Panc1 (cell line): ENCODE results near the gene KCNIP4. TPM values are rescaled to one million over a fixed set of nuclear protein-coding genes. Genes with fewer than 3 reads are reported as not detected.

Experiments
- ATAC-seq: fragments of 200-7000 bp; cut with Tn5 transposase; 2 replicates; pipeline ENCODE4 v1.9.1; 2020; ENCODE audit warnings: mild to moderate bottlenecking, moderate library complexity
- BruUV-seq: library from RNA; stranded (reverse); fragments of 400-500 nt; replicated peaks from 2 replicates; lab custom pipeline; 2021; lab: Mats Ljungman, UMichigan
- CTCF ChIA-PET: fragments of 300-600 bp; sonication (Branson Sonifier 250); formaldehyde crosslinking; loops from one replicate; lab custom pipeline; 2022; ENCODE audit warnings: antibody characterized with exemption; lab: Charles Lee
- POLR2A ChIA-PET: fragments of 300-600 bp; sonication (Branson Sonifier 250); formaldehyde crosslinking; loops from one replicate; lab custom pipeline; 2022; ENCODE audit warnings: antibody characterized with exemption; lab: Charles Lee
- DNase-seq: peaks from one replicate; pipeline ENCODE4 v3.0.0-alpha.2; 2010; ENCODE audit warnings: low read depth, low spot score
- H3K27ac ChIP-seq: 2 replicates; pipeline ENCODE4 v1.5.1; 2011; ENCODE audit warnings: mild to moderate bottlenecking, low read length, inconsistent platforms
- H3K27me3 ChIP-seq: fragments of 200-500 bp; sonication (Bioruptor generic); 2 replicates; pipeline ENCODE4 v1.6.0; 2014; ENCODE audit warnings: low read length, inconsistent platforms; ENCODE audit not compliant: control insufficient read depth, insufficient read depth
- H3K36me3 ChIP-seq: fragments of 200-500 bp; sonication (Bioruptor generic); 2 replicates; pipeline ENCODE4 v1.5.1; 2014; ENCODE audit warnings: inconsistent platforms, mild to moderate bottlenecking, low read length, moderate library complexity; ENCODE audit not compliant: control insufficient read depth, insufficient read depth
- H3K4me1 ChIP-seq: 2 replicates; pipeline ENCODE4 v1.5.1; 2011; ENCODE audit warnings: inconsistent platforms, mild to moderate bottlenecking, low read length, moderate library complexity; ENCODE audit not compliant: control insufficient read depth, insufficient read depth
- H3K4me3 ChIP-seq, 2 experiments: 2 replicates each; pipeline ENCODE4 v1.5.1; 2011 to 2012; ENCODE audit warnings: low read depth in 2 of 2, low read length in 2 of 2, mild to moderate bottlenecking in 2 of 2, inconsistent platforms in 1 of 2, moderate library complexity in 1 of 2
- H3K9me3 ChIP-seq: fragments of 200-500 bp; sonication (Bioruptor generic); 2 replicates; pipeline ENCODE4 v1.5.1; 2014; ENCODE audit warnings: low read depth, mild to moderate bottlenecking, inconsistent platforms, low read length, moderate library complexity; ENCODE audit not compliant: control insufficient read depth, insufficient read depth
- CTCF ChIP-seq: fragments of 450-650 bp; IDR thresholded peaks from 2 replicates; pipeline ENCODE4 v1.5.1; 2017; ENCODE audit warnings: mild to moderate bottlenecking
- POLR2AphosphoS5 ChIP-seq: IDR thresholded peaks from 2 replicates; pipeline ENCODE4 v1.6.1; 2012; ENCODE audit warnings: mild to moderate bottlenecking, low read depth, low read length, moderate library complexity
- REST ChIP-seq, 2 experiments: IDR thresholded peaks; 2 replicates each; pipeline ENCODE4 v1.6.1; 2011 to 2012; ENCODE audit warnings: low read depth in 2 of 2, control low read depth in 1 of 2, low read length in 1 of 2, mild to moderate bottlenecking in 1 of 2, moderate library complexity in 1 of 2; ENCODE audit not compliant: insufficient read depth in 1 of 2
- SIN3A ChIP-seq: IDR thresholded peaks from 2 replicates; pipeline ENCODE4 v1.6.1; 2012; ENCODE audit warnings: low read depth, mild to moderate bottlenecking, low read length, moderate library complexity, borderline replicate concordance; ENCODE audit not compliant: insufficient read depth
- TCF7L2 ChIP-seq: IDR thresholded peaks from 2 replicates; pipeline ENCODE4 v1.6.1; 2011; ENCODE audit warnings: mild to moderate bottlenecking, low read depth, low read length, inconsistent platforms
- in situ Hi-C: cut with HindIII; loops from 2 replicates; pipeline ENCODE4 v1.10.0; 2016; ENCODE audit warnings: low sequenced_read_pairs, low pct_unique_long_range_greater_than_20kb
- intact Hi-C: fragments of 100-400 bp; cut with micrococcal nuclease; formaldehyde crosslinking; loops from one replicate; pipeline ENCODE4 v1.10.0; 2022; ENCODE audit not compliant: unreplicated experiment
- total RNA-seq: library from RNA; stranded (reverse); gene quantifications from one replicate; pipeline ENCODE4 v1.2.1, GENCODE V29; 2021; ENCODE audit not compliant: unreplicated experiment

Gene KCNIP4
- total RNA-seq, 1 experiment from 2014 or later: not detected

DNA sequence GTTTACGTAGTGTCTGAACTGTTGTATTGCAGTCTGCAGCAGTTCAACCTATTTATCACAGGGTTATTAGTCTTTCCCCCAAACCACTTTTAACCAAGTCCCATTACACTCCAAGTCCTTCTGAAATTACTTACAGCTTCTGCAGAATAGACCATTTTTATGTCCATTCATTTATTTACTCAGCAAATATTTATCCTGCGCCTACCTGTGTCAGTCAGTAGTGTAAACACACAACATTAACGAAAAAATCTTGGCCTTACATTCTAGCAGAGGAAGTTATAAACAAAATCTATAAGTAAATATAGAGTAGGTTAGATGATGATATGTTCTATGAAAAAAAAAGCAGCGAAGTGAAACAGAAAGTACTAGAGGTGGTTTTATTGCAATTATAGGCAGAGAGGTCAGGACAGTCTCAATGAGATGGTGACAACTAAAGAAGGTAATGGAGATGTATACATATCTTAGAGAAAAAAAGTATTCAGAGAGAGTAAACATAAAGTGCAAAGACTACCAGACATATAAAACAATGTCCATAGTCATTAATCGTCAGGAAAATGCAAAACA is 534.7 kb downstream of the KCNIP4 start:
- in situ Hi-C loops (no loop called here), intact Hi-C loops (no loop called here)
- no TSS peak for BruUV-seq
- TF ChIP-seq SIN3A: no peak
- no peak for TF ChIP-seq CTCF
- no peak for TF ChIP-seq TCF7L2
- TF ChIP-seq REST (IDR thresholded peaks at IDR 0.05; ENCODE audit: insufficient read depth in 1 of 2, low read depth in 2 of 2, low read length in 1 of 2): no peak
- TF ChIP-seq POLR2AphosphoS5: no peak
- no peak for DNase-seq
- no peak overlapping the region for H3K4me3 ChIP-seq
- ChIA-PET CTCF (no interaction called here), POLR2A (no interaction called here)
- H3K9me3 ChIP-seq: no peaks in the 10 kb centered on the region
- no peak overlapping the region for H3K27ac ChIP-seq
- no peaks in the 10 kb centered on the region for H3K36me3 ChIP-seq
- ATAC-seq: no peak
- H3K27me3 ChIP-seq: no peaks in the 10 kb centered on the region
- H3K4me1 ChIP-seq: no peaks in the 10 kb centered on the region

GRCh38 chr4:21411086-21411485 is 537.5 kb downstream of the KCNIP4 start:
- in situ Hi-C loops: no loop called here
- no TSS peak for BruUV-seq

More at GRCh38 chr4:21411086-21411485, 537.5 kb downstream of the KCNIP4 start:
- ChIA-PET CTCF (no interaction called here), POLR2A (no interaction called here)
- no peaks in the 10 kb centered on the region for H3K36me3 ChIP-seq
- ATAC-seq: no peak
- no peak for TF ChIP-seq POLR2AphosphoS5
- no peak for TF ChIP-seq CTCF
- TF ChIP-seq SIN3A: no peak
- no peak for DNase-seq
- H3K27me3 ChIP-seq: no peaks in the 10 kb centered on the region
- no peaks in the 10 kb centered on the region for H3K4me1 ChIP-seq
- H3K9me3 ChIP-seq: no peaks in the 10 kb centered on the region
- no peak overlapping the region for H3K27ac ChIP-seq
- H3K4me3 ChIP-seq: no peak overlapping the region
- intact Hi-C loops: no loop called here
